SIG-M5 treated with dmso at 0.1 percent for 504 hours (cell line): Measurements from ENCODE around the gene VPS37C.

Source experiments
- DNase-seq: peaks from one replicate; lab custom pipeline; 2025; ENCODE audit not compliant: unreplicated experiment; lab: John Stamatoyannopoulos, UW

VPS37C gene

GRCh38 chr11:61155312-61155711 is 5.9 kb downstream of the VPS37C start:
- DNase-seq, result no peak

- DNase-seq, result no peak
Measured at GRCh38 chr11:61154528-61154927, 6.7 kb downstream of the VPS37C start.

GRCh38 chr11:61153593-61154095 is 7.6 kb downstream of the VPS37C start:
- DNase-seq, result no peak

- no peak for DNase-seq
Measured at GRCh38 chr11:61152816-61153592, 8.2 kb downstream of the VPS37C start.

GRCh38 chr11:61151545-61152252 is 9.5 kb downstream of the VPS37C start:
- DNase-seq, result no peak

GRCh38 chr11:61150706-61151544 is 10.3 kb downstream of the VPS37C start:
- DNase-seq, result no peak

GRCh38 chr11:61149624-61150615 is 11.3 kb downstream of the VPS37C start:
- DNase-seq, result peak; percentile 53

- DNase-seq, result no peak
Measured at GRCh38 chr11:61147791-61148620, 13.2 kb downstream of the VPS37C start.

GRCh38 chr11:61147271-61147670 is 14.0 kb downstream of the VPS37C start:
- no peak for DNase-seq

GRCh38 chr11:61146416-61146815 is 14.8 kb downstream of the VPS37C start:
- no peak for DNase-seq

- DNase-seq, result no peak
Measured at GRCh38 chr11:61145228-61146005, 15.8 kb downstream of the VPS37C start.

GRCh38 chr11:61144511-61145179 is 16.6 kb downstream of the VPS37C start:
- DNase-seq, result no peak

GRCh38 chr11:61142424-61142823 is 18.8 kb downstream of the VPS37C start:
- DNase-seq, result no peak

- no peak for DNase-seq
Measured at GRCh38 chr11:61141601-61142028, 19.6 kb downstream of the VPS37C start.

GRCh38 chr11:61140416-61140815 is 20.8 kb downstream of the VPS37C start:
- DNase-seq, result no peak

- DNase-seq, result no peak
Measured at GRCh38 chr11:61139387-61139786, 21.8 kb downstream of the VPS37C start.

GRCh38 chr11:61138935-61139334 is 22.3 kb downstream of the VPS37C start:
- no peak for DNase-seq

- no peak for DNase-seq
Measured at GRCh38 chr11:61134801-61135257, 26.4 kb downstream of the VPS37C start.
